ENCODE measurements around the gene SRP72. TPM values are rescaled to one million over a fixed set of nuclear protein-coding genes. Genes with fewer than 3 reads are reported as not detected.

Gene SRP72
- total RNA-seq, 2 donors from 2014 or later = 39.4 to 75.8 TPM

- ATAC-seq (no peak), DNase-seq (no peak)
- Histone ChIP-seq H3K27me3 (no peaks in the 10 kb centered on the region), H3K9me3 (no peaks in the 10 kb centered on the region), H3K27ac (no peak overlapping the region), H3K4me1 (peaks cover 9% of the 10 kb centered on the region), H3K4me3 (no peak overlapping the region), H3K36me3 (replicated peaks in 1 of 2; ENCODE audit: insufficient read depth in 1 of 2, low read depth in 2 of 2) (no peaks in the 10 kb centered on the region)
- no peak for TF ChIP-seq CTCF (IDR thresholded peaks at IDR 0.05)
- no peak for TF ChIP-seq POLR2A (IDR thresholded peaks at IDR 0.05)
- 60 to 63% methylated on average over 4 of the region's 4 CpGs for WGBS, 2 donors
- intact Hi-C loops (cut with DNase I) = no loop called here
These were observed 64.4 kb downstream of the SRP72 start for GRCh38 chr4:56531823-56532222.

DNA sequence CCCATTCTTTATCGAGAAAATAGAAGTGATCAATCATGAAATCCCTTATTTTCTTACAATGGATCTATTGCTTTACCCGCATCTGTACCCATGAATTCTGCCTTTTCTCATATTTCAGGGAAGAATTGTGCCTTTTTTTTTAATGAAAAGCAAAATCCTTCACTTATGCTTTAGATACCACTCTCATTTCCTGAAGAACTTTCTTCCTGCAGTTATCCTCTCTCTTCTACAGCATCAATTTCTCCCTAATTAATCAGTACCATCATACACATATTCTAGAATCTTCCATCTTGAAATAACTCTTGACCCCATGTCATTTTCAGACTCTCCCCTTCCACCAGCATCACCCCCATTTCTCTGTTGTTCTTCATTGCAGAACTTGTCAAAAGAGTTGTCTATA lies 64.8 kb downstream of the SRP72 start:
- 87 to 88% methylated on average over 2 of the region's 2 CpGs for WGBS, 2 donors
- no peak for DNase-seq
- Histone ChIP-seq H3K4me3 (no peak overlapping the region), H3K9me3 (no peaks in the 10 kb centered on the region), H3K27me3 (no peaks in the 10 kb centered on the region), H3K36me3 (replicated peaks in 1 of 2; ENCODE audit: insufficient read depth in 1 of 2, low read depth in 2 of 2) (no peaks in the 10 kb centered on the region), H3K27ac (no peak overlapping the region), H3K4me1 (peaks cover 9% of the 10 kb centered on the region)
- TF ChIP-seq POLR2A (IDR thresholded peaks at IDR 0.05) (no peak), CTCF (IDR thresholded peaks at IDR 0.05) (no peak)
- no peak for ATAC-seq
- intact Hi-C loops (cut with DNase I) = no loop called here

DNA sequence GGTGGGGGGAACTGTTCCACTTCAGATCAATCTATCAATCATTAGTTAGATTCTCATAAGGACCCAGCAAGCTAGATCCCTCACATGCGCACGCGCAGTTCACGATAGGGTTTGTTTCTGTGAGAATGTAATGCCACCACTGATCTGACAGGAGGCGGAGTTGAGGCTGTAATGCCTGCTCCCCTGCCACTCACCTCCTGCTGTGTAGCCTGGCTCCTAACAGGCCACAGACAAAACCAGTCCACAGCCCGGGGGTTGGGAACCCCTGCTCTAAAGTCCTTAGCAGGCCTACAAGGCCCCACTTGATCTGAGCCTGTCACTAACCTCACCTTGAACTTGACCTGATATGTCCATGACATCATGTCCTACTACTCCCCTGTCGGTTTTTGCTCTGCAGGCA lies 68.5 kb downstream of the SRP72 start:
- H3K9me3 ChIP-seq = no peaks in the 10 kb centered on the region
- intact Hi-C loops (cut with DNase I) = no loop called here
- no peak overlapping the region for H3K27ac ChIP-seq
- 69 to 89% methylated on average over 6 to 7 of the region's 7 CpGs for WGBS, 2 donors
- no peaks in the 10 kb centered on the region for H3K27me3 ChIP-seq
- H3K4me1 ChIP-seq = peaks cover 3% of the 10 kb centered on the region
- DNase-seq (no peak), ATAC-seq (no peak)
- H3K36me3 ChIP-seq (replicated peaks in 1 of 2; ENCODE audit: insufficient read depth in 1 of 2, low read depth in 2 of 2) = no peaks in the 10 kb centered on the region
- no peak overlapping the region for H3K4me3 ChIP-seq
- TF ChIP-seq CTCF (IDR thresholded peaks at IDR 0.05) (no peak), POLR2A (IDR thresholded peaks at IDR 0.05) (no peak)

- WGBS, 2 donors = 87 to 94% methylated on average over 1 of the region's 1 CpG
- Histone ChIP-seq H3K27ac (no peak overlapping the region), H3K36me3 (replicated peaks in 1 of 2; ENCODE audit: insufficient read depth in 1 of 2, low read depth in 2 of 2) (no peaks in the 10 kb centered on the region), H3K9me3 (no peaks in the 10 kb centered on the region), H3K27me3 (no peaks in the 10 kb centered on the region), H3K4me3 (no peak overlapping the region), H3K4me1 (no peaks in the 10 kb centered on the region)
- TF ChIP-seq CTCF (IDR thresholded peaks at IDR 0.05) (no peak), POLR2A (IDR thresholded peaks at IDR 0.05) (no peak)
- ATAC-seq = no peak
- intact Hi-C loops (cut with DNase I) = no loop called here
- DNase-seq = no peak
These were observed 69.7 kb downstream of the SRP72 start for GRCh38 chr4:56537147-56537546.

DNA sequence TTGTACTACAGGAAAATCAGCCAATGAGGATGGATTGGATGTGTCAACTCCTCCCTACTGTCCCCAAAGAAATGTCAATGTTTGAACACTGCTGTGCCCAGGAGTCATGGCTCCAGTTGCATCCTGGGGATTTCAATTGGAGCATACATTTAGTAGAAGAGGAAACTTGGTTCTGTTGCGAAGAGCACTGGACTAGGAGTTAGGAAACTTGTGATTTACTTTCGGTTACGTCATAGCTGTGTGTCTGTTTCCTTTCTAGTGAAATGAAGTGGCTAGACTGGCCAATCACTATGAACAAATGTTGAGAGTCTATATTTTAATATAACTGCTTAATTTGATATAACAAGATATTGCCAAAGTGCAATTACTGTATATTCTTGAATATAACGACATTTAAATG lies 73.4 kb downstream of the SRP72 start:
- no peak for DNase-seq
- WGBS, 2 donors = 92 to 93% methylated on average over 4 of the region's 4 CpGs

More for the DNA sequence above, 73.4 kb downstream of the SRP72 start:
- Histone ChIP-seq H3K9me3 (no peaks in the 10 kb centered on the region), H3K4me3 (no peak overlapping the region), H3K36me3 (replicated peaks in 1 of 2; ENCODE audit: insufficient read depth in 1 of 2, low read depth in 2 of 2) (no peaks in the 10 kb centered on the region), H3K27me3 (no peaks in the 10 kb centered on the region), H3K4me1 (peaks cover 5% of the 10 kb centered on the region), H3K27ac (no peak overlapping the region)
- no peak for ATAC-seq
- no peak for TF ChIP-seq CTCF (IDR thresholded peaks at IDR 0.05)
- TF ChIP-seq POLR2A (IDR thresholded peaks at IDR 0.05) = no peak
- intact Hi-C loops (cut with DNase I) = no loop called here

Measured in body of pancreas (tissue), 4 donors.